Globus pallidus (tissue), 1 donor: ENCODE data around the gene TMEM223.
"Not testable (repeated sequence)": the region's sequence is repeated elsewhere in the genome, so short reads cannot be mapped to it uniquely, and the experiment has no call there.

Experiments used
- DNase-seq: peaks from one replicate; pipeline ENCODE4 v3.0.0-alpha.2; 2015; ENCODE audit warnings: low spot score

Gene TMEM223

DNA sequence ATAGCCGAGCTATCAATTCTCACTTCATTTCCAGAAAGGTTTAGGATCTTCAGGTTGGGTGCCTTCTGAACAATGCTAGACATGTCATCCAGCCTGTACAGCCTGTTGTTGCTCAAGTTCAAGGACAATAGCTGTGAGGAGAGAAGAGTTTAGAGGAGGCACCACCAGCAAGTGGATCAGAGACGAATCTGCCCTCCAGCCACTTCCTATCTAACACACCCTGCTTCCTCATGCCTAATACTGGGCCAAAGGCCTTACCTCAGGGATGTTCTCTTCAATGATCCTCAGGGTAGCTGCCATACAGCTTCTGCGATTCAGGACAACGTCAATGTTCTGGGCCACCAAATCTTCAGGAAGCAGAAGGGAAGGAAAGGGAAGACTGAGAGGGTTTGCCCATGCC, 9.3 kb upstream of the TMEM223 start:
- no peak for DNase-seq

- no peak for DNase-seq
Measured at GRCh38 chr11:62799486-62799885, 7.7 kb upstream of the TMEM223 start.

DNA sequence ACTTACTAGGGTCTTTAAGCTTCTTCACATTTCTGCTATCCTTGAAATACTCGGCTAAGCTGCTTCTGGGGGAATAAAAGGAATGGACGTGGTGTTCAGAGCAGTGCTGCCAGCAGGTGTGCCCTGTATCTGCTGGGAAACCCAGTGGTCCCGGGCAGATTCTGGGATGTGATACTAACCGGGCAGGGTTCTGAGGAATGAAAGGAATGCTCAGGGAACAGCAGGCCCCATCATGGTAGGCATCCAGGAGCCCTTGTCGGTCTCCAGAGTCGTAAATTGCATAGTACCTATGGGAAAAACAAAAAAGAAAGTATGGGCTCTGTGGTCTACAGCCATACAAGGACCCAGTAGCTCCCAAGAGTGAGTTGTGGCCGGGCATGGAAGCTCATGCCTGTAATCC, 4.5 kb upstream of the TMEM223 start:
- DNase-seq = no peak

DNA sequence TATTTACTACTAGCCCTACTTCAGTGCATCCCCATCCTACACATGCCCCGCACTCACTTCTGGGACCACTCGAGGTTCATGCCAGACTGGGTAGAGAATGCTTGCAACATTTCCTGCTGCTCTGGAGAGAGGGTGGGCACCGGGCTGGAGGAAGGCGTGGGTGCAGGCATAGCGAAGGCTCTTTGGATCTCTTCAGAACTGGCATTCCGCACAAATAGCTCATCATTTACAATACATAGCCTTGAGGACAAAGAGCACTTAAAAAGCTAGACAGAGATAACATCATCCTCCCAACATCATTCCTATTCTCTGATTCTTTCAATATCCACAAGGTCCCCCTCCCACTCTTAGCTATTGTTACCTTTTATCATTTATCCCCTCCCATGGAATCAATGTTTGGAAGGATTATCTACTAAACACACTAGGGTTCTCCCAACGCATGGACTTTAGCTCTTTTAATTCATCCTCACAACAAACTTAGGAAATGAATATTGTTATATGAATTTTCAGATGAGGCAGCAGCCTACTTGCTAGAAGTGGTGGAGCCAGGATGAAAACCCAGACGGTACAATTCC, 2.5 kb upstream of the TMEM223 start:
- no peak for DNase-seq

DNA sequence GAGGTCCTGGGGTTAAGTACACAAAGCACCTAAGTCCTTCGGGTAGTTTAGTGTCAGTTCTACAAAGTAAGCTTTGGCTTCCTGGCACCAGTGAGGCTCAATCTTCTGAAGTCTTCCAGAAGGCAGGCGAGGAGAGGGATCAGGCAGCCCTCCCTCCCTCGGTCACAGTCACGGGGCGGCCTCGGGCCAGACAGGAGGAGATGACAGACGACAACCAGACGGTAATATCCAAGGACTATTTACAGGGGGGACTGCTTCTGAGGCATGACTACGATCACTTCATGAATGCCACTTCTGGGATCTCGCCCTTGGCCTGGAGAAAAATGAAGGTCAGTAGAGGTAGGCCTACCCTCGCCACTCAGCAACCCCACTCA, 383 bp upstream of the TMEM223 start:
- no peak for DNase-seq

DNA sequence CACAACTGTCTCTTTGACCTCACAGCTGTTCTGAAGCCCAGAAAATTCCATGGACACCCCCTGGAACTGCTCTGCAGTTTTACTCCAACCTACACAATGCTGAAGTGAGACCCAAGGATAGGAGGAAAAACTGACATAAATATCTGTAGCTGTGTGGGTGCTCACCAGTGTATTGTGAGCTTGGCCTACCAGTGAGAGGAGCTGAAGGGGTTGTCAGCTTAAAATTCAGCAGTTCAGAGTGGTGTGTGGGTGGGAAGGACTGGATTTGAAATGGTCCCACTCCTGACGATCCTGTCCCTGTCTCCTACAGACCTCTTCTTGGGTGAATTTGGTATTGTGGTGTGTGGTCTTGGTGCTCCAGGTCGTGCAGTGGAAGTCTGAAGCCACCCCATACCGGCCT, 2.2 kb downstream of the TMEM223 start:
- DNase-seq = no peak

DNA sequence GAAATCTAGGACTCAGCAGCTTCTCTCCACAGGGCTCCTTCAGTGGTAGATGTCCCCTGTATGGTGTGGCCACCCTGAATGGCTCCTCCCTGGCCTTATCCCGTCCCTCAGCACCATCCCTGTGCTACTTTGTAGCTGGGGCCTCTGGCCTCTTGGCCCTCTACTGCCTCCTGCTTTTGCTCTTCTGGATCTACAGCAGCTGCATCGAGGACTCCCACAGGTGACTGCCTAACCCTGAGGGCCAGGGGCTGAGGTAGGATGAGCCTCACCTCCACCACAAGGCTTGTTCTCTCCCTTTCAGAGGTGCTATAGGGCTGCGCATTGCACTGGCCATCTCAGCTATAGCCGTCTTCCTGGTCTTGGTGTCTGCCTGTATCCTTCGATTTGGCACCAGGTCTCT, 2.8 kb downstream of the TMEM223 start:
- DNase-seq = no peak

DNA sequence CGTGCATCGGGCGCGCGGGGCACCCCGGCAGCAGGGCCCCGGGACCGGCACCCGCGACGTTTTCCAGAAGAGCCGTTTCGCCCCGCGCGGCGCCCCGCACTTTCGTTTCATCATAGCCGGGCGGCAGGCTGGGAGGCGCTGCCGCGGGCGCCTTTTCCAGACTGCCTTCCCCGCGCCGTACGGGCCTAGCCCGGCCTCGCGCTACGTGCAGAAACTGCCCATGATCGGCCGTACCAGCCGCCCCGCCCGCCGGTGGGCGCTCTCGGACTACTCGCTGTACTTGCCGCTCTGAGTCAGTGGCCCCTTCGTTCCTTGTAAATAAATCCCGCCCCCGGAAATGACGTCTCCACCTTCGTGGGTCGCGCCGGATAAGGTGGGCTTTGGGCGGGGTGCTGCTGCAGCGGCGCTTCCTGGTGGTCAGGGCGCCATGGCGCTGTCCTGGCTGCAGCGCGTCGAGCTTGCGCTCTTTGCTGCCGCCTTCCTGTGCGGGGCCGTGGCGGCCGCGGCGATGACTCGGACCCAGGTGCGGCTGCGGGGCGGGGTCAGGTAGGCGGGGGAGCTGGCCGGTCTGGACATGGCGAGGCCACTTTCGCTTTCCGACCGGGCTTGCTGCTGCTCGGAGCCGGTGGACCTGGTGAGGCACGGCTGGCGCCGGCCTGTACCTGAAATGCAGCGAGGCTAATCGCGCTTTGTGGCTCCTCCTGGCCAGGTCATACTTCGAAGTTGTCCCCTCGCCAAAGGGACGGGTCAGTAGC, 4.6 kb downstream of the TMEM223 start, which contains the start of gene TMEM179B:
TMEM179B (plus strand) TSS at position 398 of the 755 bp plus-strand sequence; CDS start at position 428, 30 bp downstream.
- DNase-seq = peak; percentile 99

GRCh38 chr11:62786318-62787004, 5.3 kb downstream of the TMEM223 start:
- DNase-seq = peak; percentile 82

DNA sequence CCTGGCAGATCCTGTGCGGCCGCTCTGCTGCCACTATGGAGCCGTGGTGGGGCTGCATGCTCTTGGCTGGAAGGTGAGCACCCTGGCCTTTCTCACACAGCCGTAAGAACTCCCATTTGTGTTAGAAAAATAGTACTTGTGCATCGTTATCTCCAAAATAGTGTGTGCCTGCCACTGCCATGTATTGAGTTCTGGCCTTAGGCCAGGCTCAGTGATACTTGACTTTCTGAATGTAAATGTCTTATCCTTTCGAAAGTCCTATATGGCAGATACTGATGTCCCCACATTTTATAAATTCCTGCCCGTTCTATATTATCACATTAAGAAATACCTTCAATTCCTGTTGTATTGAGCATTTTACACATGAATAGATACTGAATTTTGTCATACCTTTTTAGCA, 9.1 kb downstream of the TMEM223 start:
- no peak for DNase-seq

DNA sequence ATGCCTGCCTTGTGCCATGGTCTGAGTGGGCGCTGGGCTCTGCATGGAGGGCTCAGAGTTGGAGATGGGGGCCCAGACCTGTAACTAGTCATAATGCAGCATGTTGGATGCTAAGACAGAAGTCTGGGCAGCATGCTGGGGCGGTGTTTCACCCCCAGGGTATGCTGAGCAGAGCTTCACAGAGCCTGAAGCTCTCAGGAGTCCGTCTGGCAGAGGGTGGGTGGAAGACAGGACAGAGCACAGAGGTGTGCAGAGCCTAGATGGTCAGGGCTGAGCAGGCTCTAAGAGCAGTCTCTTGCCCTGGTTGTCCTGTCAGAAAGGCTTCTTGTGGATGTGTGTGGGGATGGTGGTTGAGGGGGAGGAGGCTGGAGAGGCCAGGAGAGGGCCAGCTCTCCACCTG, 13.4 kb downstream of the TMEM223 start:
- no peak for DNase-seq

GRCh38 chr11:62777389-62777788, 14.4 kb downstream of the TMEM223 start:
- DNase-seq = no peak

DNA sequence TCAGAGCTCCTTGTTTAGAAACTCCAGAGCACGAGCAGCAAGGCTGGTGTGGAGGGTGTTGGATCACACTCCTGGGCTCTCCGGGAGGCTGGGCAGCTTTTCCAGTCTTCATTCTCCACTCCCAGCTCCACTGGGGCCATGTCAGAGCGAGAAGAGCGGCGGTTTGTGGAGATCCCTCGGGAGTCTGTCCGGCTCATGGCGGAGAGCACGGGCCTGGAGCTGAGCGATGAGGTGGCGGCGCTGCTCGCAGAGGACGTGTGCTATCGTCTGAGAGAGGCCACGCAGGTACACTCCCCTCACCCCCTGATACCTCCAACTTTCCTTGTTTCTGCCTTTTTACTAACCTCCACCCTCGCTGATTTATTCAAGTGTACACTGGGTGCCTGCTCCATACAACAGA, 16.2 kb downstream of the TMEM223 start:
- DNase-seq = no peak

GRCh38 chr11:62774407-62774806, 17.4 kb downstream of the TMEM223 start:
- DNase-seq = no peak

DNA sequence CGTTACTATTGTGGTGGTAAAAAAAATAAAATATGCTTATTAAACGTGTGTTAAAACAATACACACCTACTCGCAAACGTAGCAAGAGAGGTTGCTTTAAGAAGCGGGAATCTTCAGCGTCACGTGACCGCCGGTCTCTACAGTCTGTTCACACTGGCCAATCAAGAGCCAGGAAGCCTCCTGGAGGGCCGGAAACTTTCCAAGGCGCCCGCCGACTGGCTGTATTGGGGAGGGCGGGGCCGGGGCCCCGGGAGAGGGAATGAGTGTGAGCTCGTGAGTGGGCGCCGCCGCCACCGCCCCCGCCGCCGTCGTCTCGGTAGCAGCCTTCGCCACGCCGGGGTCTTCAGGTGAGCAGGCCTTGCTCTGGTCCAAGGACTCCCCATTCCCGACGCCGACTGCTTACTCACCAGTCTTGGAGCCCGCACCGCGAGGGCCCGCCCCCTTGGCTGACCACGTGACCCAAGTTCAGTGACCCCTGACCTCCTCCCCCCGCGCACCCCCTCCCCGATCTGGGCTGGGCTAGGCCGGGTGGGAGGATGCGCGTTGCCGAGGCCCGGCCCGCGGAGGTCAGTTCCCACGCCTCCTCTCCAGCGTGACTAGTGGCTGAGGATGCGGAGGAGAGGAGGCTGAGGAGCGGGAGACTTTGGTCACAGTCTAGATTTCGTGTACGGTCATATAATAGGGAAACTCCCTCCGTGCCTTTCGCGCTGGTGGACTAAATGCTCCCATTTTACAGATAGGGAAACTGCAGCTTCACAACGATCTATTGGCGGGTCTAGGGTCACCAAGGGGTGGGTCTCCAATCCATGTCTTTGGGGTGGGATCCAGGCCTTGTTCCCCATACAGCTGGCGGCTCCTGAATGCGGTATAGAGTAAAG, 20.4 kb downstream of the TMEM223 start, which contains the start of gene TAF6L:
TAF6L (plus strand) TSS at position 253 of the 878 bp plus-strand sequence. CDS start 4,388 bp downstream, outside the sequence.
- DNase-seq = peak; percentile 98

DNA sequence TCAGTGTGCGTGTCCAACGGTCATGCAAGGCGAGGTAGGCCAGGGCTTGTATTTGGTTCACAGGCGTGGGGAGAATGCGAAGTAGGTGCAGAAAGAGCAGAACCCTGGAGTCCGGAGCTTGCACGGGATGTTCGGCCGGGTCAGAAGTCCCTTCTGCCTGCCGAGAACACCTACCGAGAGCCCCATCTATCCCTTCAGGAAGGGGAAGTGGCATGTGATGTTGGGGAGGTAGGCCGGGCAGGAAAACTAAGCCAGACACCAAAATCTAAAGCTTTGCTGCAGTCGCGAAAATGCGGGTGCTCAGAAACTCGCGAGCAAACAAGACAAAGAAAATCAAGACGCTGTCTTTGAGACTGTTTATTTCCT, 21.0 kb downstream of the TMEM223 start:
- DNase-seq = no peak

DNA sequence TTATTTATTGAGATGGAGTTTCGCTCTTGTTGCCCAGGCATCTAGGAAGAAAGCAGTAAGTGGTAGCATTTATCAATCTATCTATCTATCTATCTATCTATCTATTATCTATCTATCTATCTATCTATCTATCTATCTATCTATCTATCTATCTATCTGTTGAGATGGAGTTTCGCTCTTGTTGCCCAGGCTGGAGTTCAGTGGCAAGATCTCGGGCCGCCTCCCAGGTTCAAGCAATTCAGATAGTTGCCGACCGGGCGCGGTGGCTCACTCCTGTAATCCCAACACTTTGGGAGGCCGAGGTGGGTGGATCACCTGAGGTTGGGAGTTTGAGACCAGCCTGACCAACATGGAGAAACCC, 31.0 kb downstream of the TMEM223 start:
- DNase-seq = not testable (repeated sequence)

GRCh38 chr11:62757846-62758788, 33.7 kb downstream of the TMEM223 start:
- no peak for DNase-seq

GRCh38 chr11:62755086-62755615, 36.7 kb downstream of the TMEM223 start:
- no peak for DNase-seq

DNA sequence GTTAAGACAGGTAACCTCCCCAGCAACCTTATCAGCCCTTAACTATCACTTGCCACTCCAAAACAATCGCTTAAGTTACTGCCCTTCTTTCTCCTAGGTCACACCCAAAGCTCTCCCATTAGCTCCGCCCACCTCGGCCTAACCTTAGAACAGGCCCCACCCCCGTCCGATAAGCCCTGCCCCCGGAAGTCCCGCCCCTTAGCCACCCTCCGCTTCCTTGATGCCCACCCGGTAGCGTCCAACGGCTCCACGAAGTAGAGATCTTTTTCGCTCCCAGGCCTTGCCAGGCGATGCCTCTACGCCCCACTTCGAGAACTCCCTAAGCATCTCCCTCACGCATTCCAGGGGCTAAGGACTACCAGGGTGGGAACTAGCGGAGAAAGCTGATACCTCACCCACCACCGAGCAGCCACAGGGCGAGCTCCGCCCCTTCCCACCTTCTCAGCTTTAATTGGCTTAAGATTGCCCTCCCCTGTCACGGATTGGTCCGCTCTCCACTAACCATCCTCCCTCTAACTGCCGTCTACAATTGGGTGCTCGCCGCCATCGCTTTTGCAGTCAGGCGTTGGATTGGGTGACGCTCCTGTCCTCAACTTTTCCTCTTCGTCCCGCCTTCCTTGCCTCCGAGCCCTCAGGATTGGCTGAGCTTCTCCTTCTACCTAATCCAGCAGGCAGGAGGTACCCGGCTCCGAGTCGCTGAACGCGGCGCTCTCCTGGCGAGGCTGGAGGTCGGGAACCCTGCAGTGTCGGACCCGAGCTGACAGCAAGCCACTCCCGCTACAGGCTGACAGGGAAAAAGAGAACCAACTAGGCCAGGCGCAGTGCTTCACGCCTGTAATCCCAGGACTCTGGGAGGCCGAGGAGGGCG, 37.8 kb downstream of the TMEM223 start, which contains the start of gene ZBTB3:
ZBTB3 (minus strand) TSS at position 425 of the 868 bp plus-strand sequence. CDS start 496 bp downstream, outside the sequence.
- DNase-seq = peak; percentile 99
